ENCODE results near the gene CBLIF.
"Not testable (repeated sequence)": the region's sequence is repeated elsewhere in the genome, so short reads cannot be mapped to it uniquely, and the experiment has no call there.

Gene CBLIF

DNA sequence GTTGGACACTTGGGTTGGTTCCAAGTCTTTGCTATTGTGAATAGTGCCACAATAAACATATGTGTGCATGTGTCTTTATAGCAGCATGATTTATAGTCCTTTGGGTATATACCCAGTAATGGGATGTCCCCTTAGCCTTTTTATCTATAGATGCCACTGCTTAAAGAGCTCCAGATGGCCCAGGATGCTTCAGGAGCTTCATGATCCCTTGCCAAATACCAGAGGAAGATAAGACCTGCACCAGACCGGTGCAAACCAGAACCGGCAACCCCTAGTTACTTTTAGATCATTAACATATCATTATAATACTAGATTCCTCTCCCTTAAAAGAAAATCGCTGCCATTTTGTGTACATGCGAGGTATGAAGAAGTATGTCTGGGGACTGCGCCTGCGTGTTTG lies 3.1 kb upstream of the CBLIF start:
- not testable (repeated sequence) for DNase-seq (ENCODE audit: low read depth, low spot score)

DNA sequence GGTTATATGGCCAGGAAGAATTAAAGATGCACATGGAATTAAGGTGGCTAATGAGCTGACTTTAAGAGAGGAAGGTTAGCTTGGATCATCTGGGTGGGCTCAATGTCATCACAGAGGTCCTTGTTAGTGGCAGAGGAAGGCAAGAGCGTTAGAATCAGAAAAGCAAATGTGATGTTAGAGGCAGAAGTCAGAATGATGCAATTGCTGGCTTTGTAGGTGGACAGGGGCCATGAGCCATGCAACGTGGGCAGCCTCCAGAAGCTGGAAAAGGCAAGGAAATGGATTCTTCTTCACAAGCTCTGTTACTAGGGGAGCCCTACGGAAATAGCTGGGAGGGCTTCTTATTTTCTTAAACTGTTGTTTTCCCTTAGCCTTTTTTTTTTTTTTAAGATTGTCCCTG lies 2.3 kb upstream of the CBLIF start:
- DNase-seq (ENCODE audit: low read depth, low spot score), result no peak

DNA sequence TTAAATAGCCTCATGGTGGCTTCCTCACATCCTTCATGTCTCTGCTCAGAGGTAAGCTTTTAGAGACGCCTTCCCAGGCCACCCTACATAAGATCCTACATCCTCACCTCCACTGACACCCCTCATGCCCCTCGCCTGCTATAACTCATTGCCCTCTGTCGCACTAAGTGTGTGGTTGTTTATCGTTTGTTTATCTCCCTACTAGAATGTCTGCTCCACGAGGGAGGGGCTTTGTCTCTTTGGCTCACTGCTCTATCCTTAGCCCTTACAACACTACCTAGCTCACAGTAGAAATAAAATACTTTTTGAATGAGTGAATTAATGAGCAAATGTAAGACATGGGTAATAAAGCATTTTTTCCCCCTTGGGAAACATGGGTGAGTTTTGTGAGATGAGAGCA lies 1.3 kb upstream of the CBLIF start:
- DNase-seq (ENCODE audit: low read depth, low spot score), result no peak

DNA sequence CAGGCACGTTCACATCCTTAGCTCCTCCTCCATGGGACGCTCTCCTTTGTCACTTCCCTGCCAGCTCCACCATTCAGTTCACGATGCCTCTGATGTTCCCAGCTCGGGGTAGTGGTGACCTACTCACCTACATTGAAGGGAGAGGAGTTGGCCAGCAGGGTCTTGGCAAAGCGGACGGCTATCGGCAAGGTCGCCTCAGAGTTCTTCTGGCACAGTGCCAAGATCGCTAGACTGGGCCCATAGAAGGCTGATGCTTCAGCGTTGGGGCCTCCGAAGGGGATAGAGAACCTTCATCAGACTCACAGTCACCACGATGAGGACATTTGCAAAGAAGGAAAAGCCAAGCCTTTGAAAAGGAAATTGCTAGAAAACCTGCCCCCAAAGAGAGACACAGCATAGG lies 3.0 kb downstream of the CBLIF start:
- DNase-seq (ENCODE audit: low read depth, low spot score), result no peak

DNA sequence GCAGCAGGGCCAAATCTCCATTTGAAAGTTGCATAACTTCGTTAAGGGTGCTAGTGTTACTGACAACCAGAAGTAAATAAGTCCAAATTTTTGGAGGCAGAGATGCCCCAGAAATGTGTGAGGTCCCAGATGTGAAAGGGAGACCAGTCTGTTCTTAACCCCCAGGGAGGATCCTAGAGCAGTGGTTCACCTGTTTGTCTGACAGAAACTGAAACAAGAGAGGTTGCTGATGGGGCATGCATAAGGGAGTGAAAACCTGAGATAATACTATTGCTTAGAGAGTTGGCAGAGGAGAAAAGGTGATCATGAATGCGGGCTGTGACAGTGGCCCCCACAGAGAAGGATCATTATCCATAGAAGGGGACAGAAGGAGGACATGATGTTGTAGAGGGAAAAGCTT lies 3.8 kb downstream of the CBLIF start:
- no peak for DNase-seq (ENCODE audit: low read depth, low spot score)

DNA sequence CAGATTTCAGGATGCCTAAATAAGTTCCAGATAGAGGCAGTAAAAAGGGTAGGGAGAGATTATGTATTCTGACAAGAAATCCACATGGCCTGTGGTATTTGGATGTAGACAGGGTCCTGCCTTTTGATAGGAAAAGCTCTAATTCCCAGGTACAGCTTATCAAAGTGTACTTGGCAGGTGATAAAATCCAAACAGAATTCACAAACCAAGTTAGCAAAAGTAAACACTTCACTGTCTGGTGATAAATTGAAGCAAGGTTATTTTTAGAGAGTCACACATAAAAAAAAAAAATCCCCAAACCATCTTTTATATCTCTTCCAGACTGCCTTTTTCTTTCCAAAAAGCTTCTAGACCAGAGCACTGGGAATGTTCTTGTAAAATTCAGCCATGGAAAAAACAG lies 5.7 kb downstream of the CBLIF start:
- no peak for DNase-seq (ENCODE audit: low read depth, low spot score)

DNA sequence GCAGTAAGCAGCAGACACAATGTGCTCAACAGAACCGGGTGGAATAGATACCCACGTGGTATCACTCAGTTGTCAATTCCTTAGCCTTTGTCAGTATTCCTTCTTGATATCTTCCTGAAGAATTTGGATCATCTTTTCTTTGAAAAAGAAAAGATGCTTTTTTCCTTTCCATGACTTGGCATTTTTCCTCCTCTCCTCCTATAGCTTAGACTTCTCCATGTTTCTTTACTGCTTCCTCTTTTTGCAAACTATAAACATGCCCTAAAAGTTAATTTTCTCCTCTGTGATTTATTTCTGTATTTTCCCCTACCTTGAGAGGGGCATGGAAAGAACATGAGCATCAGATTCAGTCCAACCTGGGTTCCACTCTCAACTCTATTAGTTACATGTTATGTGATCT lies 11.7 kb downstream of the CBLIF start:
- DNase-seq (ENCODE audit: low read depth, low spot score), result no peak

DNA sequence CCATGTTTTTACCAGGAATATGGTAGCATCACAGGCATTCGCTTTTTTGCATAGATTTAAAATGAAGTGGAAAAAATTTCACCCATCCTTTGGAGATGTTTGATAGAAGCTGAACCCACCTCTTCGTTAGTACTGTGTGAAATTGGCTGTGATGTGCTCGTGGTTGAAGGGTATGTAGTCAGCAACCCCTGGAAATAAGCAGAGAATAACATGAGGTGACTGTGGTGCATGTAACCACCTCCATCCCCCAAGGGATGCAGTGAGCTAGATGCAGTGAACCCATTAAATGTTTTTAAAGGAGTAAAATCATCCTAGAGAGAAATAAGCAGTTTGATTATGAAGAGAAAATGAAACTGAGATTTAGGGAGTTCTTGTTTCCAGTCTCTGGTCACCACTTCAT lies 15.9 kb downstream of the CBLIF start:
- no peak for DNase-seq (ENCODE audit: low read depth, low spot score)

DNA sequence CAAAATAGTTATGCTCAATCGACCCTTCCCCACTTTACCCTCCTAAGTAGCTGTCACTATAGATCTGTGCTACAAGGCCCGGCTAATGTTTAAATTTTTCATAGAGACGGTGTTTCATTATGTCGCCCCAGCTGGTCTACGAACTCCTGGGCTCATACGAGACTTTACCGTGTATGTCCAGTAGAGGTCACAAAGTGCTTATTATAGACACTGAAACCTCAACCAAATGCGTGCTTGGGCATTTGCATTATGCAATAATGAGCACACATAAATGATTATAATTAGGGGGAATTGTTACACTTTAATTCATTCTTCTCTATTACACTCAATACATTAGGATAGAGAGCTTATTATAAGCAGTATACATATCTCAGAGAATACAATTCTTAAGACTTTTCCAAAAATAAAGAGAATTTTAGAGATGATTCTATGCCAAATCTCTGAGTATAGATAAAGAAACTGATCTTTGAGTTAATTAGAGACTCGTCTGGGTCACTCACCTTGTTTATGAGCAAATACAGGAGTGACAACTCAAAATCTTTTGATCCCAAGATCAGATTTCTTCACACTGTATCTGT lies 22.2 kb downstream of the CBLIF start:
- DNase-seq (ENCODE audit: low read depth, low spot score), result no peak

DNA sequence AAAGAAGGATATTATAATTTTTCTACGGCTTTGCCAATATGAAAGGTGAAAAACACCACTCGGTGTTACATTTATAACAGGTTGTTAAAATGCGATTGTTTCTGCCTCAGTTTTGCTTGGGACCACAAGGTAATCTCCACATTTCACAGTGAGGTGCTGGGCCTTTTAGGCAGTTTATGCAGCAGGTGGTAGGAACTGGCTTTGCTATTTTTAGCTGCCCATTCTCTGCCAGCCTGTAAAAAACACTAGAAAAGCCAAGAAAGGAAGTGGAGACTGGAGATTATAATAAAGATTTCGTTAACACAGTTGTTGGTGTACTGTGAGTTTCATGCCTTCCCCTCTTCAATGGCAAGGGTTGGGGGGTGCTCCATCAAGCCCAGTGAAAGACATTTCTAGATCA lies 26.7 kb downstream of the CBLIF start:
- no peak for DNase-seq (ENCODE audit: low read depth, low spot score)

DNA sequence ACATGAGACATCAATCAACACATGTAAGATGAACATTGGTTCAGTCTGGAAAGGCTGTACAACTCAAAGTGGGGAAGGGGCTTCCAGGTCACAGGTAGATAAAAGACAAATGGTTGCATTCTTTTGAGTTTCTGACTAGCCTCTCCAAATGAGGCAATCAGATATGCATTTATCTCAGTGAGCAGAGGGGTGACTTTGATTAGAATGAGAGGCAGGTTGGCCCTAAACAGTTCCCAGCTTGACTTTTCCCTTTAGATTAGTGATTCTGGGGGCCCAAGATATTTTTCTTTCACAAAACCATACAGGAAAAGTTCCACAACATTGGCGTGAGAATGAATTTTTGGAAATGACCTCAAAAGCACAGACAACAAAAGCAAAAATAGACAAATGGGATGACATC lies 28.9 kb downstream of the CBLIF start:
- not testable (repeated sequence) for DNase-seq (ENCODE audit: low read depth, low spot score)

DNA sequence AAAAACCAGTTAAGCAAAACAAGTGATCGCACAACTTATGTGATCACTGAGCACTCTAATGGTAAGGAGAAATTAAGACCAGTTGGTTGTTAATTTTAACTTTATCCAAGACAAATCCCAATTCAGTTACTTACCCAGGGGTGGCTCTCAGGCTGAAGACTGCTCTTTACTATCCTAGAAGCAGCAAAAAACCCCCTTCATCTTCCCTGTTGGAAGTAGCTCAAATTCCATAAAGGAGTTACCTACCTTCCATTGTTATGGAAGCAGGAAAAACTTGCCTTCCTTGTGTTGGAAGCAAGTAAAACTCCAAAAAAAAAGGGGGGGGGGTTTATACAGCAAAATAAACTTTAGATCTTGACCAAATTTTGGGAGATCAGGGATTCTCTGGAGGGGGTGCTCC lies 29.5 kb downstream of the CBLIF start:
- DNase-seq (ENCODE audit: low read depth, low spot score), result peak; percentile 15

DNA sequence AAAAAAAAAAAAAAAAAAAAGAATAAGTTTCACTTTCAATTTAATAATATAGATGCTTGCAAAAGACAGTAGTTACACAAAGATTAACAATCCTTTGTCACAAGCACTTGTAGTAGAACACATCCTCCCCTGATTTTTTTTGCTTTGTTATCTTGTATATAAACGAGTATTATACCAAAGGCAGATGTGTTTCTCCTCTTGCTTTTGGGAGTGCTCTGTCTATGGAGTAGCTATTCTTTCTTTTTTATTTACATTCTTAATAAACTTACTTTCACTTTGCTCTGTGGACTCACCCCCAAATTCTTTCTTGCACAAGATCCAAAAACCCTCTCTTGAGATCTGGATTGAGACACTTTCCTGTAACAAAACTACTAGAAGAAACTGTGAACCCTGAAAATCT lies 31.3 kb downstream of the CBLIF start:
- no peak for DNase-seq (ENCODE audit: low read depth, low spot score)

DNA sequence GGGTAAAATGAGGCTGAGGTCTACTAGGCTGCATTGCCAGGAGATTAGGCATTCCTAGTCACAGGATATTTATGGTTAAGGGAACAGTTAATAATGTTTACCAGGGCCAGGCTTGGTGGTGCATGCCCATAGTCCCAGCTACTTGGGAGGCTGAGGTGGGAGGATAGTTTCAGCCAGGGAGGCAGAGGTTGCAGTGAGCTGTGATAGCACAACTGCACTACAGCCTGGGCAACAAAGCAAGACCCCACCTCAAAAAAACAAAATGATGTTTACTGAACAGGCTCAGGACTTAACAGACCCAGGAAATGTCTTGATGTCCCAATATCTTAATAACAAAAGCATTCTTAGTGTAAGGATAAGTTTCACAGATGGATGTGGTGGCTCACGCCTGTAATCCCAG lies 31.9 kb downstream of the CBLIF start:
- DNase-seq (ENCODE audit: low read depth, low spot score), result no peak

DNA sequence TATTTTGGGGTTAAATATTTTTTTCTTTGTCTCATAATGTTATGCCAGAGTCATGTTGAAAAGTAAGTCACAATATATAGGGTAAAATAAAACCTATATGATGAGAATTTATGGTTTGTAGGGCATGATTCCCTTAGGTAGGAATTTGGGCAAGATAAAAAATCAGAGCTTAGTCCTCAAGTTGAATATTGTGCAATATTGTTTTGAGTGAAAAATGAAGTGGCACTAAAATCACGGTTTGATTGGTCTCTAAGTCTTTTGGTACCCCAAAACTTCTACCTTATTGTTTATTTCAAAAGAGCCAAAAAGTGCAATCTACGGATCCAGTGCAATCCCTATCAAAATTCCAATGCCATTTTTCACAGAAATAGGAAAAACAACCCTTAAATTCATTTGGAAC lies 33.1 kb downstream of the CBLIF start:
- no peak for DNase-seq (ENCODE audit: low read depth, low spot score)

DNA sequence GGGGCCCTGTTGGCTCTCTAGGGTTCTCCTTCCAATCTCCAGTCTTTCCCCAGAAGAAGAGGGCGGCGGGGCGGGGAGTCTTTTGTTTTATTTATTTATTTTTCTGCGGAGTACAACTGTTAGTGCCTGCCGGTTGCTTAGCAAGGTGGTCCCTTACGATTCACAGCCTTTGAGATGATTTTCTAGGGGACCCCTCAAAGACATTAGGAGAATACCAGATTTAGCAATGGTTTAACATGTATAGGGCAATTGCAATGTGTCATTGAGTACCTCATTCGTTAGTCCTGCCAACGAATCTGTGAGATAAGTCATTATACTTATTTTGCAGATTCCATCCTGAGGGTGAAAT lies 34.4 kb downstream of the CBLIF start:
- no peak for DNase-seq (ENCODE audit: low read depth, low spot score)

DNA sequence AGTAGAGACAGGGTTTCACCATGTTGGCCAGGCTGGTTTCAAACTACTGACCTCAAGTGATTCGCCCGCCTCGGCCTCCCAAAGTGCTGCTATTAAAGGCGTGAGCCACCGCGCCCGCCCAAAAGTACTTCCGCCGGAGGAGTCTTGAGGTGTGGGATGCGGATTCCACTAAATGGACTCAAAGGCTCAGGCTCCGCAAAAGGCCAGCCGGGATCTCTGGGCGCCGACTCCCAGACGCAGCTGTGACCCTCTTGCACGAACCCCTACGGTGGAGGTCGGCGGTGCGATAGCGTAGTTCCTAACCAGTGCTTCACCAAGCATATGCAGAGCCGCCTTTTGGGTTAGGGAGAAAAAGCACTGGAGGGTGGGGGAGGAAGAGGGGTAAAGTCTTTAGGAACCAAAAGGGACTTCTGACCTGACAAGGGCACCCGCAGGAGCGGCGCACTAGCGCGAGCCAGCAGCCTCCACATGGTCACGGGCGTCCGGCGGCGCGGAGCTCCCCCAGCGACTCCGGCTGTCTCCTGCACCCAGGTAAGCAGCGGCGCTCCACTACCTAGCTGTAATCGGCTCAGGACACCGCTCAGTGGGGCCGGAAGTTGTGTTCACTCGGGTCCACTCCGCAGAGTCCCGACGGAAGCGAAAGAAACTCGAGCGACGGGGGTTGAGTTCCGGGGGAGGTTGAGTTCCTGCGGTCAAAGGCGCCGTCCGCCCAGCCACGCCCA lies 34.9 kb downstream of the CBLIF start, which contains the start of gene MRPL16:
Gene MRPL16, minus strand, starts transcription at position 590 of the 722 bp plus-strand sequence. Its CDS starts 120 bp downstream, at position 470.
- peak; percentile 95 for DNase-seq (ENCODE audit: low read depth, low spot score)

DNA sequence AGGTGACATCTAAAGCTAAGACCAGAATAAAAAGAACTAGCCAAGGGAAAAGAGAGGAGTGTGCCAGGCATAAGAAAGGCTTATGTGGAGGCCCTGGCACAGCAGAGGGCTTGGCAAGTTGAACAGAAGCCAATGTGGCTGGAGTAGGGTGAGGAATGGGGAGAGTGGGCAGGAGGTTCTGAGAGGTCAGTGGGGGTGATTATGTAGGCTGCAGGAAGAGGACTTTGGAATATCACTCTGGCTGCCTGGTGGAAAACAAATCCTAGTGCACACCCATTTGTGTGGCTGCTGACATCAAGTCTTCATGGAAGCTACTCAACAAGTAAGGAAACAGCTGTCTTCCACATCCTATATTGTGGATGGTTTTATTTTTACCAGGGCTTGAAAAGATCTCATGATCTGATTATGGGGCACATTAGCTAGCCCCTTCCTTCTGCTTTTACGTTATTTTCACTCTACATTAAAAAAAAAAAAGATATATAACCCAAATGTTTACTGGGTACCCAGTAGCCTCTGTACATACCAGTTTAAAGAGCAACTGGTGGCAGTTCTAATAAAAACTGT lies 38.2 kb downstream of the CBLIF start:
- DNase-seq (ENCODE audit: low read depth, low spot score), result no peak

DNA sequence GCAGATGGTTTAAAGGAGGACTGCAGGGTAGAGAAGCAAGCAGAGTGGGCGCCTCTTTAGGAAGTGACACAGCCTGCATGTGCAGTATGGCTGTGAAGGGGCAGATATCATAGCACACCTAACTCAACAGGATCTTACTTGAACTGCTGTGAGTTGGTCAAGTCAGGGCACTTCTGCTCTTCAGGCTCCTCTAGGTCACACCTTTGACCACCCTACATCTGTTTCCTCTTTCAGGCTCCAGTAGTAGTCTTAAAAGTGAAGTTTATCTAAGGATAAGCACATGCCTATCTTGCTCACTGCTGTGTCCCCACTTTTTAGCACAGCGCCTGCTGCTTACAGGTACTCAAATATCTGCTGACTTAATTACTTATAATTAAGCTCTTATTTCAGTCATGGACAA lies 41.2 kb downstream of the CBLIF start:
- DNase-seq (ENCODE audit: low read depth, low spot score), result no peak

DNA sequence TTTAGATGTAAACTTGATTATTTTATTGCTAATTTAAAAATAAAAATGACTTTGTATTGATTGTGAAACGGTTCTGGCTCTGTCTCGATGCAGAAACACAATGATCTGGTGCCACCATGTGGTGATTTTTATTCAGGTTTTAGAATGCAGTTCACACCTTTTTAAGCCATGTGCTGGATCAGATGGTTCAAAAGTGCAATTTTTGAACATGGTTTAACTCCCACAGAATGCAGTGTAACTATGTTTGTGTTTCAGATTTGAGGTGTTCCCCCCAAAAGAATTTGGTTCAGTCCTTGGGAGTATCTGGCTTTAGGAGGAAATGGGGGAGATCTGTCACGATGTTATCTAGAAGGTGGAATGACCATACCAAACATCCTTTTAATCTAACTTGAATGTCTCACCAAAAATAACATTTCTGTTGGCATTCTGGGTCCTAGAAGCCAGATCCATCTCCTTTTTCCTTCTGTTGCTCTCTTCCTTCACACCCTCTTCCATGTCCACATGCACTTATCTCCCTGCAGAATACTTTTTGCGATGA lies 42.6 kb downstream of the CBLIF start:
- DNase-seq (ENCODE audit: low read depth, low spot score), result peak; percentile 37

DNA sequence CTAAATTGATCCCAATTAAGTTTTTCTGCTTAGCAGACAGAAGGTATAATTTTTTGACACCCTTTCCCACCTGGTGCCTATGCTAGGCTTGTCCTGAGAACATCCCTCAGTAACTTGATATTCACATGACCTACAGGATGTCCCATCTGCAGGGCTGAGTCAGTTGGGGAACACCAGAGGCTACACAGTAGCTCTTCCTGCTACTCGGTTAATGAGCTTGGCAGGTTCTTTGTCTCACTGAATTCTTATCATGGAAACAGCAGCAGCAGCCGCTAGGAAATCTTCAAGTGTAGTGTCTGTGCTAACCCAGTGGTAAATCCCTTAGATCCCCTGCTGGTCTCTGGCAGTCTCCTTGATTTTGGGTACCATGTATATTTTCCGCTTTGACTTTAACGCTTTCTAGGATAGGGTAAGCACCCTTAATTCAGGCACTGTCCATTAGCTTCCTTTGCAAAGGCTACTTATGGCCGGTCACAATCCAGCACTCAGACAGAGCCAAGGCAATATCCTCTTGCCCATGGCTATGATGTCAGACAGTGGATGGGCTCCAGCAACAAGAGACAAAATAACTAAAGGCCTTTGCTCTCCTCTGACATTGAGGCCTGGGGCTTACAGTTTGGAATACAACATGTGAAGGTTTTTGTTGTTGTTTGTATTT lies 43.2 kb downstream of the CBLIF start:
- DNase-seq (ENCODE audit: low read depth, low spot score), result peak; percentile 34

DNA sequence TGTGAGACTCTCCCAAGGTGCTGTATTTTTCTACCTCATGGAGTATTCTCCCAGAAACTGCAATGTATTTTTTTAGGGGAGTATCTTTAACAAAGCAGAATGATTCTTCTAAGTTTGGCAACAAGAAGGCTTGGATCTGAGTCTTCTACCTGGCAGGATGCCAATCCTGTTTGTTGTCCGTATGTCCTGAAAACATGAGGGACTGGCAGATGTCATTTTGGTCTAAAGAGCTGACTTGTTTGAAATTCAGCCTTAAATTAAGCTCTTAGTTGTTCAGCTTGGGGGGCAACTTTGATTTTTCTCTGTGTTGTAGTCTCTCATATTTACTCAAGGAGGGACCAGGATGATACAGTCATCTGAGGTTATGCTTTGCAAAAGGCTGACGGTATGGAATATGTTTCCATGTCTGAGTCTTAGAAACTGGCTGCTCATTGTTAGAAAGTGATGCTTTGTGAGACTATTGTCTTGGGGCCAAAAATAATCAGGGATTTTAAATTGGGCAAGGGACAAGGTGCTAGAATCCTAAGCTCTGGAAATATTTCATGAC lies 44.1 kb downstream of the CBLIF start:
- DNase-seq (ENCODE audit: low read depth, low spot score), result no peak
